BE2C (cell line): Measurements from ENCODE around the gene SSBP4.

Source experiments
- DNase-seq: peaks from one replicate; pipeline ENCODE4 v3.0.0-alpha.2; 2020
- H3K27me3 ChIP-seq: fragments of 250-450 bp; sonication (Bioruptor Pico); 2 replicates; pipeline ENCODE4 v1.5.1; 2020; ENCODE audit warnings: mild to moderate bottlenecking
- H3K36me3 ChIP-seq: fragments of 250-450 bp; sonication (Bioruptor Pico); 2 replicates; pipeline ENCODE4 v1.5.1; 2020; ENCODE audit warnings: mild to moderate bottlenecking
- H3K4me1 ChIP-seq: fragments of 250-450 bp; sonication (Bioruptor Pico); 2 replicates; pipeline ENCODE4 v1.5.1; 2020
- H3K4me3 ChIP-seq: 2 replicates; pipeline ENCODE4 v1.5.1; 2011; ENCODE audit warnings: low read depth, low read length
- H3K9me3 ChIP-seq: fragments of 250-450 bp; sonication (Bioruptor Pico); 2 replicates; pipeline ENCODE4 v1.5.1; 2020
- CTCF ChIP-seq: IDR thresholded peaks from 2 replicates; pipeline ENCODE4 v1.5.1; 2012; ENCODE audit warnings: mild to moderate bottlenecking, low read depth, low read length

The SSBP4 gene

GRCh38 chr19:18446145-18446810 lies 27.1 kb downstream of the SSBP4 start:
- TF ChIP-seq CTCF: no peak
- Histone ChIP-seq H3K4me1 (no peaks in the 10 kb centered on the region), H3K4me3 (no peak overlapping the region), H3K9me3 (no peaks in the 10 kb centered on the region), H3K27me3 (no peaks in the 10 kb centered on the region), H3K36me3 (peaks cover 37% of the 10 kb centered on the region)
- DNase-seq: no peak

- Histone ChIP-seq H3K36me3 (peaks cover 37% of the 10 kb centered on the region), H3K27me3 (no peaks in the 10 kb centered on the region), H3K4me3 (no peak overlapping the region), H3K9me3 (no peaks in the 10 kb centered on the region), H3K4me1 (no peaks in the 10 kb centered on the region)
- TF ChIP-seq CTCF: no peak
- no peak for DNase-seq
Measured at GRCh38 chr19:18446811-18447359, 27.7 kb downstream of the SSBP4 start.

GRCh38 chr19:18449552-18449951 lies 30.4 kb downstream of the SSBP4 start:
- H3K9me3 ChIP-seq: no peaks in the 10 kb centered on the region
- no peaks in the 10 kb centered on the region for H3K4me1 ChIP-seq
- DNase-seq: no peak
- TF ChIP-seq CTCF: no peak
- peaks cover 29% of the 10 kb centered on the region for H3K36me3 ChIP-seq
- H3K27me3 ChIP-seq: no peaks in the 10 kb centered on the region
- no peak overlapping the region for H3K4me3 ChIP-seq

GRCh38 chr19:18450021-18450930 lies 31.1 kb downstream of the SSBP4 start:
- no peak overlapping the region for H3K4me3 ChIP-seq
- H3K9me3 ChIP-seq: no peaks in the 10 kb centered on the region
- peaks cover 24% of the 10 kb centered on the region for H3K36me3 ChIP-seq
- DNase-seq: no peak
- no peak for TF ChIP-seq CTCF
- no peaks in the 10 kb centered on the region for H3K27me3 ChIP-seq
- no peaks in the 10 kb centered on the region for H3K4me1 ChIP-seq

GRCh38 chr19:18450931-18451836 lies 32.0 kb downstream of the SSBP4 start:
- Histone ChIP-seq H3K36me3 (peaks cover 19% of the 10 kb centered on the region), H3K9me3 (no peaks in the 10 kb centered on the region), H3K4me3 (no peak overlapping the region), H3K4me1 (no peaks in the 10 kb centered on the region), H3K27me3 (no peaks in the 10 kb centered on the region)
- DNase-seq: peak; percentile 92
- TF ChIP-seq CTCF: peak; percentile 91
